ENCODE data around the gene GORAB.

The GORAB gene

DNA sequence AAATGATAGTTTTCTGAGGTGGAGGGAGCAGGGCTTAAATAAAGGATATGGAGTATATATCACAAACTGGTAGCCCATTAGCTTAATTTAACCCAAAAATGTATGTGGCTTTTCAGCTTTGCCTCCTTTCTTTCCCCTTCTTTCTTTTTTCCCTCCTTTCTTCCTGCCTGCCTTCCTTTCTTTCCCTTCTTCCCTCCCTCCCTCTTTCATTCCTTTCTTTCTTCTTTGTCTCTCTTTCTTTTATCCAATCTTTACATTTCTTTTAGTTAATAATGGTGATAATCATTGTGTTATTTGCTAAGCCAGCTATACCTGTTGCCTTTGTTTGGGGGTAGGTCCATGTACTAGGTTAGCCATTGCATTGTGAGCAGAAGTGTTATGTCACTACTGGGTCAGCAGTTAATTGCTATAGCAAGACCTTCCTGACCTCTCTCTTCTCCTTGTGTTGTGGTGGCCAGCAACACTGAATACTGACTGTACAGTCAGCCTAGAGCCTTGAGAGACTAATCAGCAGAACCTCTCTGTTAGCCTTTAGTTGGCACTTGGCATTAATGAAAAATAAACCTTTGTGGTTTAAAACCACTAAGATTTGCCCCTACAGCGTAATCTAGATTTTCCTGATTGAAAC, 5.1 kb downstream of the GORAB start:
- DNase-seq (ENCODE audit: low read depth, low spot score) = no peak
- no peak overlapping the region for H3K4me3 ChIP-seq (ENCODE audit: low read length)

GRCh38 chr1:170537798-170538503, 6.0 kb downstream of the GORAB start:
- DNase-seq (ENCODE audit: low read depth, low spot score) = no peak
- H3K4me3 ChIP-seq (ENCODE audit: low read length) = no peak overlapping the region

GRCh38 chr1:170538687-170539086, 6.7 kb downstream of the GORAB start:
- DNase-seq (ENCODE audit: low read depth, low spot score) = no peak
- no peak overlapping the region for H3K4me3 ChIP-seq (ENCODE audit: low read length)

DNA sequence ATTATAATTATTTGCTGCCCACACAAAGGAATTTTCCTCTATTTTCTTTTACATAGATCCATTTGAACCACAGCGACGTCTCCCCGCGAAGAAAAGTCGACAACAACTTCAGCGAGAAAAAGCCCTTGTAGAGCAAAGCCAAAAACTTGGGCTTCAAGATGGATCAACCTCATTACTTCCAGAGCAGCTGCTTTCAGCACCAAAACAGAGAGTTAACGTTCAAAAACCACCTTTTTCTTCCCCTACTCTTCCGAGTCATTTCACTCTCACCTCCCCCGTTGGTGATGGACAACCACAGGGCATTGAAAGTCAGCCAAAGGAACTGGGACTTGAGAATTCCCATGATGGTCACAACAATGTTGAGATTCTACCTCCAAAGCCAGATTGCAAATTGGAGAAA, 7.2 kb downstream of the GORAB start:
- DNase-seq (ENCODE audit: low read depth, low spot score) = no peak
- no peak overlapping the region for H3K4me3 ChIP-seq (ENCODE audit: low read length)

GRCh38 chr1:170544624-170545023, 12.7 kb downstream of the GORAB start:
- DNase-seq (ENCODE audit: low read depth, low spot score) = no peak
- no peak overlapping the region for H3K4me3 ChIP-seq (ENCODE audit: low read length)

GRCh38 chr1:170545476-170545875, 13.5 kb downstream of the GORAB start:
- no peak for DNase-seq (ENCODE audit: low read depth, low spot score)
- no peak overlapping the region for H3K4me3 ChIP-seq (ENCODE audit: low read length)

GRCh38 chr1:170547255-170547654, 15.3 kb downstream of the GORAB start:
- DNase-seq (ENCODE audit: low read depth, low spot score) = no peak
- H3K4me3 ChIP-seq (ENCODE audit: low read length) = no peak overlapping the region

DNA sequence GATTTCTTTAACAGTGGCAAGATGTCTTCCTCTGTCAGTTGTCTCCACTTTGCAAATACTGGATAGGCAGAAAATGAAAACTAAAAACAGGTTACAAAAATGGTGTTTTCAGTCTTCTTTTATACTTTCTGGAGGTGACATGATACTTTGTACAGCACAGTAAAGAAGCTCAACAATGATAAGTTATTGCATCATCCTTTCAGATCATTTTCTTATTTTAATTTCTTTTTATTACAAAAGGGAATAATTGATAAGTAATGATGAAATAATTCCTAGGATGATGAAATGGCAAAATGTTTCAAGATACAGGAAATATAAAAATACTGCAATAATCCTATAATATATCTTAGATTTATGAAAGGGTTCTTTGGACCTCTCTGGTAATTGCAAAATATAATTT, 16.5 kb downstream of the GORAB start:
- DNase-seq (ENCODE audit: low read depth, low spot score) = no peak
- H3K4me3 ChIP-seq (ENCODE audit: low read length) = no peak overlapping the region

DNA sequence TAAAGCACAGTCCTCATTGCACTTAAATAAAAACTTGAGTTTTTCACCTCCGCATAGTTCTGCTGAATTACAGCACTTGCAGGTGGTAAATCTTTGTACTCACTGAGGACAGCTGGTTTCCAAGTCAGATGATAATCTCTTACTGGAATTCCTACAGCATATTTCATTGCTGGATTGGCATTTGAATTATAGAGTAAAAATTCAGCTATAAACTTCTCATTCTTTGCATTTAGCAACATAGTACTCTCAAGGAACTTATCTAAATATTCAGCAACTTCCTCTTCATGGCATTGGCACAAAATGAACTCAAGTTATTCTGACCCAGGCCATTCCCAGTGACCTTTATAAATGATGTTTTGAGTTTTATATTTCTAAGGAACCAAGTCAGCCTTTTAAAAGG, 23.4 kb downstream of the GORAB start:
- no peak for DNase-seq (ENCODE audit: low read depth, low spot score)
- no peak overlapping the region for H3K4me3 ChIP-seq (ENCODE audit: low read length)

DNA sequence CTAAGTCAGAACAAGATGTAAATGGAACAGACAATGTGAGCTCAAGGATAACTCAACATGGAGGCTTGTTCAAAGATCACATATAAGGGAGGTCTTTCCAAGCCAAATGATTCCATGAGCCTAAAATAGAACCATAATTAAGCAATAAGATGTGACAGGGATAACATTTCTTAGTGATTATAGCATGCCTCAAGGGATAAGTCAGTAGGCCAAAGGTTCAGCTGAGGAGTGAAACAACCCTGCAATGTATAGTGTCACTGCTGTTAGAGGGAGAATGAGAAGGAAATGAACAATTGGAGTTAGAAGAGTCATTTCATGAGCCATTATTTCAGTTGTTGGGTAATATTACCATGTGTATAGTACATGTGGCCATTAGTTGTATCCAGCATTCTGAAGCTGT, 25.0 kb downstream of the GORAB start:
- no peak overlapping the region for H3K4me3 ChIP-seq (ENCODE audit: low read length)
- no peak for DNase-seq (ENCODE audit: low read depth, low spot score)

DNA sequence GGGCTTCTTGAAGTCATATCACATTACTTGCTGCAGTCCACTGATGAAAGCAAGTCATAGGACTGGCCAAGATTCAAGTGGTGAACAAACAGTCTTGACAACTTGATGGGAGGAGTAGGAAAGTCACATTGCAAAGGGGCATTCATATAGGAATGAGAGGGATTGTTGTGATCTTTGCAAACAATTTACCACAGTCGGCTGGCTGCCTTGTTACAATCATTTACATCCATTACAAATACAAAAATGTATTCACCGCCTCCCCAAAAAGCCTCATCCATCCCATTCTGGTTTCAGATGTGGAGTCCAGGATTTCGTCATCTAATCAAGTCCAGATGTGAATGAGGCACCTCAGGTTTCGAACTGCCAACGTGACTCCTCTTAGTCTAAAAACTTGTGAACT, 26.8 kb downstream of the GORAB start:
- DNase-seq (ENCODE audit: low read depth, low spot score) = no peak
- no peak overlapping the region for H3K4me3 ChIP-seq (ENCODE audit: low read length)

GRCh38 chr1:170559166-170559565, 27.2 kb downstream of the GORAB start:
- H3K4me3 ChIP-seq (ENCODE audit: low read length) = no peak overlapping the region
- no peak for DNase-seq (ENCODE audit: low read depth, low spot score)

GRCh38 chr1:170560681-170561285, 28.8 kb downstream of the GORAB start:
- no peak for DNase-seq (ENCODE audit: low read depth, low spot score)
- H3K4me3 ChIP-seq (ENCODE audit: low read length) = no peak overlapping the region

GRCh38 chr1:170562646-170563338, 30.8 kb downstream of the GORAB start:
- peak; percentile 33 for DNase-seq (ENCODE audit: low read depth, low spot score)
- H3K4me3 ChIP-seq (ENCODE audit: low read length) = no peak overlapping the region

DNA sequence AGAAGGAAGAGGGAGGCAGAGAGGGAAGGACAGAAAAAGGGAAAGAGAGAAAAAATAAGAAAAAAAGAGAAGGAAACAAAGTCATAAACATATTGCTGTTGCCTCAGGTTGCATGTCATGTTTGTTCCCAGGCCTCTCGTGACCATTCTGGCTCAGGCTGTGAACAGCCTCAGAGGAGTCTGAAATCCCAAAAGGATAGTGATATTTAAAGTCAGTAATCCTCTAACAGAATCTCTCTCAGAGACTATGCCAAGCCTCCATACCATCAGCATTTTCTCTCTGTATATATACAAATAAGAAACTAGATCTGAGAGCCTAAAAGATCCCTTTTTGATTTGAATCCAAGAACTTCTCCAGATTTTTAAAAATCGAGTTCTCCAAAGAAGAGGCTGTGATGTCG, 35.2 kb downstream of the GORAB start:
- DNase-seq (ENCODE audit: low read depth, low spot score) = no peak
- no peak overlapping the region for H3K4me3 ChIP-seq (ENCODE audit: low read length)

DNA sequence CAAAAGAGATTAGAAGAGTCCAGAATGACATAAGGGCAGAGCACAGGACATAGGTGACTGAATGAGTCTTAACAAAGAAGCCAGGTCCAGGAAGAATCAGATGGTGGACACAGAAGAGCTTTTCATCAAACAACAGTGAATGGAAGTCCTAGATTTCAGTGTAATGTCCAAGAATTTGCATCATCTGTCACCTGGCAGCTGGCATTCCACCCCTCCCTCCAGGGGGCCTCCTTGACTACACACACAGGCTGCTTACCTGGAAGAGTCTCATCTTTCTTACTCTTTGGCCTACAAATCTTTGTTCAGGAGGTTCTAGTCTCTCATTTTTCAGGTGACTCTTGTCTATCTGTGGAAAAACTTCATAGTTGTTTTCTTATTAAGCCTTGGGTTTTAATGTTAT, 36.2 kb downstream of the GORAB start:
- DNase-seq (ENCODE audit: low read depth, low spot score) = no peak
- H3K4me3 ChIP-seq (ENCODE audit: low read length) = no peak overlapping the region

- no peak overlapping the region for H3K4me3 ChIP-seq (ENCODE audit: low read length)
- DNase-seq (ENCODE audit: low read depth, low spot score) = no peak
Measured at GRCh38 chr1:170576980-170577379, 45.0 kb downstream of the GORAB start.

DNA sequence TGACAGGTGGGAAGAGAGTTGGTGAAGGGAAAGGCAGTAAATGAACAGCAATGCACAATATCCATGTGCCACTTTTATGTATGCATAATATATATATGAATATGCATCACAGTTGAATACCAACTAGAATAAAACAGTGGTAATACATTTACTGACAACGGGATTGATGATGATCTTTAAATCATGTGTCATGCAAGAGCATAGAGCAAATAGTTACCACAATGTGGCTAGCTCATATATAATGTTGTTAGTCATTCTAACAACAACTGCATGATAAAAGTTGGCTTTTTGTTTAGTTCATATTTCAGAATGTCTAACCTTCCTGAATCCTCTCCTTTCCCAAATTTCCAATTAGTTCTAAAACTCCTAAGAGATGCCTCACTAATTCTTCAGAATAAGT, 46.4 kb downstream of the GORAB start:
- no peak for DNase-seq (ENCODE audit: low read depth, low spot score)
- no peak overlapping the region for H3K4me3 ChIP-seq (ENCODE audit: low read length)

DNA sequence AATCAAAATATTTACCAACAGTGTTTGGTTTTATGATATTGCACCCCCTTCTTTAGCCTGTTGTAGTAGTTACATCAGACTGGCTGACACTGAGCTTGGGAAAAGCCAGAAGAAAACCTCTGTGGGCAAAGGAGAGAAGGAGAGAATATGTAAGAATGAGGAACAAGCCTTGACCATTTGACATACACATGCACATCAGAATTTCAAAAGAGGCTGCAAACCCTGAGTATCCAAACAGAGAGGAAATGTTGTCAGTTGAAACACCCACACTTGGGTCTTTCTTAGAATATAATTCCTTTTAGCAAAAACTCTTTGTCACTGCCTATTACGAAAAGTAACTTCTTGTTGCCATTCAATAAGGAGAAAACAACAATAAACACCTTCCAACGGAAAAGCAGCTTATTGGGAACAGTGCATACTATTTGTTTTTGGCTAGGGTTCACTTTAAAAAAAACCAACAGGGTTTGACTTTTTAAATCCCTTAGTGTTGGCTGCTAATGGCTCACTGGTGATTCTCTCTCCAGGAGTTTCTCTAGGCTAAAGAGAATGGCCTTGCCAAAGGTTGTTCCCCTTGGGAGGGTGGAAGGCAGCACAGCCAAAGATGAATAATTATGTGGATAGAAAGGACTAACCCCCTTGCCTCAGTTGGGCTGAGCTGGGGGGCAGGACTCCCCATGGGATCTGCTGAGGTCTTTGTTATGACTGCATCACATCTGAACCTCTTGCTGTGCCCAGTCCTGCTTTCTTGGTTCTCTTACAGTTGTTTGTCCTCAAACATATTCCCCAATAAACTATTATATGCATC, 48.9 kb downstream of the GORAB start:
- H3K4me3 ChIP-seq (ENCODE audit: low read length) = no peak overlapping the region
- no peak for DNase-seq (ENCODE audit: low read depth, low spot score)
